Left colon (tissue), 2 donors: ENCODE results near the gene TAPBP. TPM values are rescaled to one million over a fixed set of nuclear protein-coding genes. Genes with fewer than 3 reads are reported as not detected.

ENCODE experiments used
- ATAC-seq: fragments of 200-7000 bp; cut with Tn5 transposase; one replicate; pipeline ENCODE4 v1.9.1; 2020; ENCODE audit warnings: mild to moderate bottlenecking, moderate library complexity
- DNase-seq, 2 donors: peaks; one replicate each; pipeline ENCODE4 v3.0.0-alpha.2; 2020
- intact Hi-C, 2 donors: fragments of 100-400 bp; cut with DNase I in 1 of 2; cut with micrococcal nuclease in 1 of 2; formaldehyde crosslinking; loops; one replicate each; pipeline versions ENCODE4 v1.11.2 to v1.14.0; 2022; cut with DNase I, micrococcal nuclease
- total RNA-seq, 2 donors: library from RNA; stranded (reverse); fragmentation: NEBNext Ultra II Directional; extraction: Animal tissue kit (Norgen Biotek cat#: 25700); gene quantifications; one replicate each; pipeline ENCODE4 v1.2.1, GENCODE V29; 2021
- donor health status: DM: no; HTN: no; CAD: no.
- donor health status: DM: yes; HTN: yes; CAD: no.

The TAPBP gene
- total RNA-seq, 2 donors from 2014 or later, result 229 to 283 TPM

DNA sequence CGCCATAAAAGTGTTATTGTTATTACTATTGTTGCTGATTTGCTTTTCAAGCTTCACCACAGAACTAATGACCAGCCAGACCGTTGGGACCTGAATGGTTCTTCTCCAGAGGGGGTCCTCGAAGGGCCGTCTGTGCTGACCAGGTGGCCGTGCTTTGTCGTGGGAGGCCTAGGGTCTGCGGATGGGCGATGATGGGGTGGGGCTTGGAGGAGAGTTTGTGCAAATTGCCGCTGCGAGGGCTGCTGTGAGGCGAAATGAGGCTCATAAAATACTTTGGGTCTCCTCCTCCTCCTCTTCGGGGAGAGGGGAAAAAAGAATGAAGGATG, 9.7 kb upstream of the TAPBP start:
- ATAC-seq (no peak), DNase-seq (no peak)
- intact Hi-C loops, result no loop called here

DNA sequence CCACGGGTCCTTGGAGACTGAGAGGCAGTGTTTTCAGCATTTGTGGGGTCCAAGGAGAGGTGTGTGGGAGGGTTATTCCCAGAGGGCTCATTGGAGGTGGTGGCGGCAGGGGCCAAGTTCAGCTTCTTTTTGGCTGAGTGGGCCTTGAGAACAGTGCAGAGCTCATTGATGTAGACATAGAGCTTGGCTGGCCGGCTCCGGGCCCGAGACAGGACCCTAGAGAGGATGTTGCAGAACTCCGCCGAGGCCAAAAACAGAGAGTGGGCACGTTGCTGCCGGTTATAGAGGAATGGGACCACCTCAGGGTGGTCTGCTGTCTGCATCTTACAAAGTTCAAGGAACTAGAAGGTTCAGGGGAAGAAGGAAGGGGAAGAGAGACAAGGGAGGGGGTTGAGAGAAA, 7.3 kb upstream of the TAPBP start:
- DNase-seq (no peak), ATAC-seq (no peak)
- intact Hi-C loops, result no loop called here

DNA sequence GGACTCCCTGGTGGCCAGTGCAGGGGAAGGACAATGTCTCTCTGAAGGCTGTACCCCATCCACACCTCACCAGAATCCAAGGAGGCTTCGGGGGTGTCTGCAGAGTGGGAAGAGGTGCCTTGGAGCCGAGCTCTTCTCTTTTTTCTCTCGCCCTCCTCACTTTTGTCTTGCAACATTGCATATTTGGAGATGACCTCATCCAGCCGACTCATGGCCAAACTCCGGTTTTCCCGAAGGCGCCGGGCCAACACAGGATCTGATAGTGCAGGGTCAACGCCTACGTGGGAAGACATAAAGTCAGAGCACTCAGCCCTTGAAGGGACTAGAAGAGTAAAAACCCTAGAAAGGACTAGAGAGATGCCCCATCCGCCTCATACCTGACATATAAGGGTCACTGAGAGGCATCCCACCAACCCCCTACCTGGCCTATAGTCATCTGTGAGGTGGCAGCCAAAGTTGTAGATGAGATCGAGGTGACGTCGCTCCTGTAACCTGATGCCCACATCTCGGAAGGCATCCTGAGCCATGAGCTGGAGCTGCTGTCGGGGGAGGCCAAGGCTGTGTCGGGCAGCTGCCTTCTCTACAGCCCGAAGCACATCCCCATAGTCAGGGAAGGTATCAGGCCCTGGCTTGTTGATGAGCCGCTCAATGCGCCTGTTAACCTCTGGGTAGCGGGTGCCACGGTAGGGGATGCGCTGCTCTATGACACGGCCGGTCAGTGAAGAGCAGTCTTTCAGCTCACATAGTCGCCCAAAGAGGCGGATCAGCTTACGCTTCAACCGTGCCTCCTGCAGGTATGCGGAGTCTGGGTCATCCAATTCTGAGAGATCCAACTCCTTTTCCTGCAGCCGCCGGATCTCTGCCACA, 6.7 kb upstream of the TAPBP start:
- no peak for DNase-seq
- intact Hi-C loops, result no loop called here

DNA sequence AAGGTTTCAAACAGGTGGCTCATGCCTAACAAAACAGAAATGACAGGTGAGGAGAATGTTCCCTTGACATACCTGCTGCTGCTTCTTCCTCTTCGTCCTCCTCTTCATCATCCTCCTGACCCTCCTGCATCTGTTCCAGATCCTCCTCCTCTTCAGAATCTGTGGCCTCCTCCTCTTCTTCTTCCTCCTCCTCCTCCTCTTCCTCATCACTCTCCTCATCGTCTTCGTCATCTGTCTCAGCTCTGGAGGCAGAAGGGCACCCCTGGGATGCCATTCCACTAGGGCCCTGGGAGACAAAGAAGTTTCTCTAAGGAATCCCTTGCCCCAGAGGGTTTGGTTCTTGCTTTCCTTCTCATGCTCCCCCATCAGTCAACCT, 6.0 kb upstream of the TAPBP start:
- ATAC-seq, result no peak
- no peak for DNase-seq
- intact Hi-C loops, result no loop called here

More for the DNA sequence above, 6.7 kb upstream of the TAPBP start:
- no peak for ATAC-seq

DNA sequence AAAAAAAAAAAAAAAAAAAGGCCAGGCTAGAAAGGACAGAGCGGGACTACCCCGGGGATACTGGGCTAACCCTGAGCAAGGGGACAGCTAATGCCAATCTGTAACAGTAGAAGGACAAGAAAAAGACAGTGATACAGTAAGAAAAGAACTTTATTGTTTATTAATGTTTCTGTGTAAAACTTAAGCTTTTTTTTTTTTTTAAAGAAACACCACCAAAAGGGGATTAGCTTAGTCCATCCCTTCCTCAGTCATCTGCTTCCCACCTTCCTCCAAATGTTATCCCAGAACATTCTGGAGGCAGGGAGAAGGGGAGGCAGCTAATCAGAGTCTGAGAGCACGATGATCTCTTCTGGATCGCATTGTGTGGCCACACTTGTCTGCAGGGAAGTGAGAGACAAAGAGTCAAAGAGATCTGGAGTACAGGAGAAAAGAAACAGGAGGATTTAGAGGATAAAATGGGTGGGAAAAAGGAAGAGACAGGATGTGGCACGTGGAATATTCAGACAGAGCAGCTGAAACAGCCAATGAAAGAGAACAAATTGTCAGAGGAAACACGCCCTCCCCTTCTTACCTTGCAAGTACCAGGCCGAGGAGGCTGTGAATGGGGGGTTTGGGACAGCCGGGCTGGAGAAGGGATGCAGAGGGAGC, 4.7 kb upstream of the TAPBP start:
- intact Hi-C loops, result no loop called here
- no peak for DNase-seq

DNA sequence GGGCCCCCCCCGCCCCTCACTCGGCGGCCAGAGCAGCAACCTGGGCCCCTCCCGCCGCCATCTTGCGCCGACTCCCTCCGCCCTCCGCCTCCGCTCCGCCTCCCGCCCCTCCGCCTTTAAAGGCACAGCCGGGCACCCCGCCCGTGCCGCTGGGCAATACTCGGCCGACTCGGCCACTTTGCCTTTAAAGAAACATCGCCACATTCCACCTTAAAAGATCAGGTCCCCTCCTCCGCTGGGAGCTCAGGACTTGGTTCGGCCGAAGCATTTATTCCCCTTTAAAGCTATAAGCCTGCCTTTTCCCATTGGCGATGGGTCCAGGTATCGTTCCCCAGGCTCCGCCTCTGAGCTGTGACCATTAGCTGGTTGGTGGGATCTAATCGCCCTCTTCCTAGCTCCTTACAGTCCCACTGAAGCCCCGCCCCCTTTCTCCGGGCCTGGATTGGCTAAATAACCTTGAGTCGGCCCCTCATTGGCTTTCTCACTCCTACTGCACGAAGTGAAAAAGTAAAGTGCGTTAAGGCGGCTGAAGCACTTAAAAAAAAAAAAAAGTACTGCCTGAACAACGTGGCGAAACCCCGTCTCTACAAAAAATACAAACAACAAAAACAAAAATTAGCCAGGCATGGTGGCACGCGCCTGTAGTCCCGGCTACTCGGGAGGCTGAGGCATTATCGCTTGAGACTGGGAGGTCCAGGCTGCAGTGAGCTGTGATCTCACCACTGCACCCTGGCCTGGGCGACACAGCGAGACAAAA, 4.0 kb upstream of the TAPBP start, which contains the start of gene ZBTB22:
Gene ZBTB22, minus strand, starts transcription at position 76 of the 757 bp plus-strand sequence. CDS start 828 bp downstream, outside the sequence.
- peak; percentile 66 for ATAC-seq
- DNase-seq, result peak; percentile 100
- intact Hi-C loops, result no loop called here

More for the DNA sequence above, 4.7 kb upstream of the TAPBP start:
- ATAC-seq, result no peak

DNA sequence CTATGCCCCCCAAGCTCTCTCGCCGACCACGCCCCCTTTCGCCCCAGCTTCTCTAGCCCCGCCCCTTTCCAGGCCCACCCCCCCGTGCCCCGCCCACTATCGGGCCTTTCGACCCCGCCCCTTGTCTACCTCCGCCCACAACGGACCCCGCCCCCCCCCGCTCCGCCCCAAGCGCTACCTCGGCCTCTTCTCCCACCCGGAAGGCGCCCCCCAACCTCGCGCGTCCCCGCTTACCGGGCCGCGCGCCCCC, 3.5 kb upstream of the TAPBP start:
- ATAC-seq (peak; percentile 6), DNase-seq (no peak)
- intact Hi-C loops, result no loop called here

DNA sequence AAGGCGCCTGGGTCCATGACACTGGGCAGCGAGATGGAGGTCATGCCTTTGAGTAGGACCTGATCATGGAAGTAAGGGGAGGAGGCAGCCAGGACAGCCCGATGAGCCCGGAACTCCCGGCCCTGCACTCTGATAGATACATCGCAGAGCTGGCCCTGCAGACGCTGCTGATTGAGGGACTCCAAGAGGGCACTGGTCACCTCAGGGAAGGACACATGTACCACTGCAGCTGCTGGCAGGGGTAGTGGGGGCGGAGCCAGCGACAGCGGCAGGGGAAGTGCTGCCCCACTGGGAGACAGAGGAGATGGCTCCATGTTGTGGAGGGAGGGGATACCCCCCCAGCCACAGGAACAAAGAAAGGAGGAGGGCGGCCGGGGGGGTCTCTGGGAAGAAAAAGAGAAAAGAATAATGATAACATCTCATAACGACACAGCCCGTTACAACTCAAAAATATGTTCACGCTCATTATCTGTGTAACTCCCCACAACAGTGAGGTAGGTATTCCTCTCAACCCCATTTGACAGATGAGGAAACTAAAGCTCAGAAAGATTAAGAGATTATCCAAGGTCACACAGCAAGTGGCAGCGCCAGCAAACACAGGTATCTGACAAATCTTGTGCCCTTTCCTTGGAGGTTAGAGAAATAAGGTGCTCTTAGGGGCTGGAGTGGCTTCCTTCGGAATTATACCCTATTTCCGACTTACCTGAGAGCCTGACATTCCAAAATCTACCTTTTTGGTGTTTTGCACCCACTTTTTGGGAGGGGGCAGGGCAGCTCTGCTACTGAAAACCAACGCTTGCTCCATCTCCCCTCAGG, 2.9 kb upstream of the TAPBP start:
- intact Hi-C loops, result no loop called here
- ATAC-seq, result no peak
- DNase-seq, result peak in 1 of 2 donors; percentile 48

DNA sequence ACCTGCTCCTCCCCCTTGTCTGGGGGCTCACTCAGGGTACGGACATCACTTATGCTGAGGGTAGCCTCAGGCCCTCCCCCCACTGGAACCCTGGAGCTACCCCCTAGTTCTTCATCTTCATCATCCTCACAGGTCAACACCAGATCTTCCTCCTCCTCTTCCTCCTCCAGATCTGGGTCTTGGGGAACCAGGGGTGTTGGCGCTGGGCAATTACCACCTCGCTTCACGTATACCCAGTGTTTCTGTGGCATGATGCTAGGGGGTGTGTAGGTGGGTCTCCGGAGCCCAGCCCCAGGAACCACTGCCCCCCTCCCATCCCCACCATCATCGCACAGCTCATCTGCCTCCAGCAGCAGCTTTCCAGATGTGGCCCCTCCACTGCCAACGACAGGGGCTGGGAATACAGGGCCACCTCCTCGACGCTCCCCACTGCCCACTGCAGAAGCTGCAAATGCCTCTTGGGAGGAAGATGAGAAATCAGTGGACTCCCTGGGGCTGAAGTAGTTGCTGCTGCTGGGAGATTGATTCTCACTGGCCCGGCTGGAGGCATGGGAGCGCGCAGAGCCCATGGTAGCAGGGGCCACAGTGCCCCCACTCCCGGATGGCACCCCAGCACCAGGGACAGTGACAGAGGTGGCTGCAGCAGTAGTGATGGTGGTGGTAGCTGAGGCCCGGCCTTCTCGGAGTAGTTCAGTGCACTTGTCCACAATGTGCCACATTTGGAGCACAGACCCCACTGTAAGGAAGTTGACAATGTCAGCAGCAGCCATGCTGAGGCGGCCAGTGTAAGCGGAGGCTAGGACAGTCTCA, 2.1 kb upstream of the TAPBP start:
- intact Hi-C loops, result no loop called here
- no peak for DNase-seq

DNA sequence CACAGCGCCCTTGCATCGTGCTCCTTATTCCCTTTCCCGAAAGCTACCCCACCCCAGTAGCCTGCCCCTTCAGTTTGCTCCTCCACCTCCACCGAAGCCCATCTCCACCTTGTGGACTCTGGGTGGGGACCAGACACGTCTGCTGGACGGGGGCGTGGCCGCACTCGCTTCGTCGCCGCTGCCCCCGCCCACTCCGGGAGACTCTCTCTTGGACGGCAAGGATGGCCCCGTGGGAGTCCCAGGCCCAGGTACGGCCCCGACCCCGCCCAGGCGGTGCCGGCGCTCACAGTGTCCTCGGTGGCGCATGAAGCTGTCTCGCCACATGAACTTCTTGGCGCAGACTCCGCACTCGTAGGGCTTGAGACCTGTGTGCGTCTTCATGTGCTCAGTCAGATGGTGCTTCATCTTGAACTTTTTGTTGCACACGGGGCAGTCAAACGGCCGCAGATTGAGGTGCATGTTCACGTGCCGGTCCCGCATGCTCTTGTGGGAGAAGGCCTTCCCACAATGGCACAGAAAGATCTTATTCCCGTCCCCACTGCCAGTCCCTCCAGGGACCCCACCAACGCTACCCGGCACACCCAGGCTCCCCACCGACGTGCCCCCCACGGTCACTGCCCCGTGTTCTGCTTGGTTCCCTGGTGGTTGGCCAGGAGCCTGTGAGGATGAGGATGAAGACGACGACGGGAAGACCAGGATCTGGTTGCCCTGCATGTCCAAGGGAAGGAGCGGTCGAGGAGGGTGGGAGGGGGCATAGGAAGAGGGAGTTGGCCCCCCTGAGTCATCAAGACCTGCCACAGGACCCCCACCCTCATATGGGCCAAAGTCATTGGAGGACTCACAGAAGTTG, 1.3 kb upstream of the TAPBP start:
- intact Hi-C loops, result no loop called here
- DNase-seq (peak; percentile 86 to 87), ATAC-seq (peak; percentile 49)

More for the DNA sequence above, 2.1 kb upstream of the TAPBP start:
- ATAC-seq, result no peak

DNA sequence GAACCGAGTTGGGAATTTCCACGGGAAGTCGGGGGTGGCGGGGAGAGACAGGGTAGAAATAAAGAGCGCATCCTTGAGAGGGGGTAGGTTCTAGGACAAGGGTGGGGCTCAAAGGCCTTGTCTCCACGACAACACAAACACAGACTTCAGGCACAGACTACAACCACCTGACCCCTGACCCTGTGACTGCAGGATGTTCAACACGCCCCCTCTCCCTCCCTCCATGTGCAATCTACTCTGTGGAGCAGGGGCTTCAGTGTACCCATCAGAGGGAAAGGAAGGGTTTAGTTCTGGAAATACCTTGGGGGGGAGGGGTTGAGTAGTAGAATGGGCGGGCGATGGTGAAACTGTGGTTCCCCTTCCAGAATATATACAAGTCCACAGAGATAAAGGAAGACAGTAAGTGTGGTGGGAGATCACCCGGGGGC, 651 bp upstream of the TAPBP start:
- intact Hi-C loops, result no loop called here
- DNase-seq (peak; percentile 70 to 85), ATAC-seq (peak; percentile 42)

DNA sequence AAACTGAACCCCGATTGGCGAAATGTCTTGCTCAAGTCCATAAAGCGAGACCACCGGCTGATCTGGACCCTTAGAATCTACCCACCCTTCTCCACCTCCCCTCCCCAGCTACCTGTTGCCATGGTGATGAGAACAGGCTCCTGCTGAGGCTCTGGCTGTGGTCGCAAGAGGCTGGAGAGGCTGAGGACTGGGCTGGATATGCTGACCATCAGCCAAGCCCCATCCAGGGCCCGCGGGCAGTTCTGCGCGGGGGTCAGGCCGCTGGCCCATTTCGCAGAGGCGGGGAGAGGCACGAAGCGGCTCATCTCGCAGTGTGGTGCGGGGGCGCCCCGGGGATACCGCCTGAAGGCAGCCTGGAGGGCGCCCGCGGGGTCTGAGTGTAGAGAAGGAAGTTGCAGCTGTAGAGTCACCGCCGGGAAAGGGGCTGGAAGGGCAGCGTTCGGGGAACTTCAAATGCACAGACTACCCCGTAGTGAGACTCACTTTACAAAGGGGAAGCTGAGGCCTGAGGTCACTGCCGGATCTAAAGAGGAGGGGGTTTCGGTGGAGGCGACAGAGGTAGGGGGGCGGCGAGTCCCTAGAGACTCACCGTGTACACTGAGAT, 671 bp downstream of the TAPBP start:
- intact Hi-C loops, result no loop called here
- ATAC-seq (peak; percentile 9), DNase-seq (peak in 1 of 2 donors; percentile 70)

DNA sequence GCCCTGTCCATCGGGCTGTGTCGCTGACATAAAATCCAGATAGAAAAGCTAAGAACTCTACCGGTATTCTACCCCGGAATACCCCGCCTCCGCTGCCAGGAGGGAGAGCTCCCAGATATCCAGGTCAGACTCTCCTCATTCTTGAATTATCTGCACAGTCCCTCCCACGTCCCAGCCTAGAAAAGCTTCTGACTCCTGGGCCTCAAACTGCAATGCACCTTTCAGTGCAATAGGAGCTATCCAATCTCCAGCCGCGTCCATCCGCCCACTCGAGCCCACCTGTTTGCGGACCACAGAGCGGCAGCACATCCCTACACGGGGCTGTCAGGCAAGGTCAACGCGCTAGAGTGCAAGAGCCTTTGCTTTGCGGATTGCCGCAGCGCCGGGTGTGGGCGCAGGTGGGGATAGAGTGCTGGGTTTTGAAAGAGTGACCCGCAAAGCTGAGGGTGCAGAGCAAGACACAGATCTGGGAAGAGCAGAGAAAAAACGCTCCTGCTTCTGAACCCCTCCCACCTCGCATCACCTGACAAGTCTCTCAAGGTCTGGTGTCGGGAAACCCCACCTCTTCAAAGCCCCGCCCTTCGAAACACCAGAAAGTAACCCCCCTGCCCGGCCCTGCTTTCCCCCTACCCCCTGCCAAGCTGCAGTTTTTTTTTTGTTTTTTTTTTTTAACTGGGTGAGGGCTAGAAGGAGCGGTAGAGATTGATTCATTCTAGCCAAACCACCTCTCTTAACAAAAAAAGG, 1.3 kb downstream of the TAPBP start:
- intact Hi-C loops, result no loop called here
- ATAC-seq (peak; percentile 58), DNase-seq (peak; percentile 87 to 93)

DNA sequence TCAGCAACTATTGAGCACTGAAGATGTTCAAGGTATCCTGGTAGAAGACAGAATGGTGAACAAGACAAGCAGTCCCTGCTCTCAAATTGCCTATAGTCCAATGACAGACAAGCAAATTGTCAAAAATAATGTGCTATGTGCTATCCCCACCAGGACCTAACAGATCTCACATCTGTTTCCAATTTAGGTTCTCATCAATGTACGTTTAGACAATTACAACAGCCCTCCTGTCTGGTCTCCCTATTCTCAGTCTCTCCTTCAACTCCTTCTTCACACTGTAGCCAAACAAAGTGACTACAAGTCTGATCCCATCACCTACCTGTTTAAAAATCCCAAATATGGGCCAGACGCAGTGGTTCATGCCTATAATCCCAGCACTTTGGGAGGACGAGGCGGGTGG, 7.5 kb downstream of the TAPBP start:
- no peak for ATAC-seq
- intact Hi-C loops, result no loop called here
- DNase-seq, result no peak

DNA sequence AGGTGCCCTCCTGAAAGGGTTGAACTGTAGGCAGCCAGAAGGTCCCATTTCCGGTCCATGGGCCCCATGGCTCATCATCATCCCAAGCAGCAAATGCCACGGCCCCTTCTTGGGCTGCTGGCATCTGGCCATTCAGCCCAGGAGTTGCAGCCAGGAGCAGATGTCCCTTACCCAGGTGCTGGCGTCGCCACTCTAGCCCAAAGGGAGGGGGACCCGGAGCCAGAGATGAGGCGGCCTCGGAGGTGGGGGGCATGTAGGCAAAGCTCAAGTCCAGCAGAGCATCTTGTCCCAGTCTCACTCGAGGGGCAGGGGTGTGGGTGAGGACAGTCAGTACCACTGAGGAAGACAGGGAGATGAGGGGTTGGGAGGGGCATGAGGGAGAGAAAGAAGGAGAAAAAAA, 8.8 kb downstream of the TAPBP start:
- ATAC-seq (no peak), DNase-seq (no peak)
- intact Hi-C loops, result no loop called here

DNA sequence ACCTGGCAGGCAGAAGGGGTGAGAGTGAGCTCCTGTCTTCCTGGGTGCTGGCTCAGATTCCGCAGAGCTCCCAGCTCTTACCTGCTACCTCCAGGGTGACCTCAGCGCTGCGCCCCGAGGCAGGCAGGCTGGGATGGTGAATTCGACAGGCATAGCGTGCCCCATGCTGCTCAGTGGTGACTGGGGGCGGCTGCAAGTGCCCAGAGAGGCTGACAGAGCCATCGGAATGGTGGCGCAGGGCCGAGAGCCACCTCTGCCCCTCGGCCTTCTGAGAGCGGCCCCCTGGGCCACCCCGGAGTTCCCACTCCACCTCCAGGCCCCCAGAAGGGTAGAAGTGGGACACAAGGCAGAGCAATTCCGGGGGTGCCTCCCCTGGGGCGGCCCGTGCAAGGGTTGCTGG, 9.7 kb downstream of the TAPBP start:
- no peak for ATAC-seq
- no peak for DNase-seq
- intact Hi-C loops, result no loop called here
